Spleen (tissue), 7 donors: Measurements from ENCODE around the gene MEIS2.

Experiments used
- POLR2A ChIP-seq, 3 donors: fragments of 450-650 bp; IDR thresholded peaks; one replicate each; pipeline ENCODE4 v1.5.1; 2017; ENCODE audit warnings: antibody characterized with exemption in 3 of 3, mild to moderate bottlenecking in 1 of 3
- POLR2AphosphoS5 ChIP-seq, 3 donors: sonication (generic); formaldehyde crosslinking; IDR thresholded peaks; one replicate each; pipeline ENCODE4 v1.5.1; 2017; ENCODE audit warnings: antibody characterized with exemption in 3 of 3
- TF ChIP-seq, protein P1 (sequence below), 11 experiments: fragments of 200-600 bp in 7 of 11; fragments of 450-650 bp in 4 of 11; sonication (generic) in 4 of 11; IDR thresholded peaks in 8 of 11; conservative IDR thresholded peaks in 3 of 11; 1 replicate in 7 of 11; 2 replicates in 4 of 11; pipeline versions ENCODE4 v1.4.0 to v1.8.0; 2016 to 2021; ENCODE audit warnings: antibody characterized with exemption in 11 of 11, inconsistent platforms in 4 of 11, mild to moderate bottlenecking in 1 of 11
- donor health status: DM: no; HTN: no; CAD: no; lungs with moderate emphysema.
- donor health status: DM: no; HTN: no; CAD: no.
- donor health status: DM: no; HTN: no; CAD: no.

DNA sequence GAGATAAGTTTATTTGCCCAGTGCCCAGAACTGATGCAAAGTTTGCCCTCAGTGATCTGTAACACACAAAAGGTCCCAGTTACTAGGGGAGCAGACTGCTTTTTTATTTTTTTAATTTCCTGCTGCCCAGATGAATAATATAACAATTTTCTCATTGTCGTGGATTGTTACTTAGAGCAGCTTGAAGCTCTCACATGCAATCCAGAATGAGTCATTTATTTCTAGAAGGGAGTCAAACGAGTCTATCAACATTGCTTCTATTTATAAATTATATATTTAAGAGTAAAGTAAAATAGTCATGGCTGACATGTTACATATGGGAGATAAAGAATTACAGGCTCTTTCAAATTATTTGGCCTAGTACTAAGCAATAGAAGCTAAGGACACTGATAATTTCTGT is 41.3 kb downstream of the MEIS2 start:
- TF ChIP-seq, protein P1, sequence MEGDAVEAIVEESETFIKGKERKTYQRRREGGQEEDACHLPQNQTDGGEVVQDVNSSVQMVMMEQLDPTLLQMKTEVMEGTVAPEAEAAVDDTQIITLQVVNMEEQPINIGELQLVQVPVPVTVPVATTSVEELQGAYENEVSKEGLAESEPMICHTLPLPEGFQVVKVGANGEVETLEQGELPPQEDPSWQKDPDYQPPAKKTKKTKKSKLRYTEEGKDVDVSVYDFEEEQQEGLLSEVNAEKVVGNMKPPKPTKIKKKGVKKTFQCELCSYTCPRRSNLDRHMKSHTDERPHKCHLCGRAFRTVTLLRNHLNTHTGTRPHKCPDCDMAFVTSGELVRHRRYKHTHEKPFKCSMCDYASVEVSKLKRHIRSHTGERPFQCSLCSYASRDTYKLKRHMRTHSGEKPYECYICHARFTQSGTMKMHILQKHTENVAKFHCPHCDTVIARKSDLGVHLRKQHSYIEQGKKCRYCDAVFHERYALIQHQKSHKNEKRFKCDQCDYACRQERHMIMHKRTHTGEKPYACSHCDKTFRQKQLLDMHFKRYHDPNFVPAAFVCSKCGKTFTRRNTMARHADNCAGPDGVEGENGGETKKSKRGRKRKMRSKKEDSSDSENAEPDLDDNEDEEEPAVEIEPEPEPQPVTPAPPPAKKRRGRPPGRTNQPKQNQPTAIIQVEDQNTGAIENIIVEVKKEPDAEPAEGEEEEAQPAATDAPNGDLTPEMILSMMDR (IDR thresholded peaks at IDR 0.05 in 8 of 11, conservative IDR thresholded peaks at IDR 0.05 in 3 of 11), result no peak
- no peak for TF ChIP-seq POLR2A (IDR thresholded peaks at IDR 0.05)
- TF ChIP-seq POLR2AphosphoS5 (IDR thresholded peaks at IDR 0.05), result no peak
